LNCAP (cell line): Measurements from ENCODE around the gene GRAMD1C.

Source experiments
- CTCF ChIP-seq: fragments of 450-650 bp; IDR thresholded peaks from 2 replicates; pipeline ENCODE4 v1.5.1; 2017; ENCODE audit warnings: mild to moderate bottlenecking

GRAMD1C gene

GRCh38 chr3:113897373-113897777 lies 58.8 kb downstream of the GRAMD1C start:
- no peak for TF ChIP-seq CTCF

GRCh38 chr3:113898892-113899291 lies 60.3 kb downstream of the GRAMD1C start:
- TF ChIP-seq CTCF = no peak

GRCh38 chr3:113906568-113907140 lies 68.1 kb downstream of the GRAMD1C start:
- TF ChIP-seq CTCF = no peak

GRCh38 chr3:113908133-113908532 lies 69.5 kb downstream of the GRAMD1C start:
- no peak for TF ChIP-seq CTCF

GRCh38 chr3:113910966-113911365 lies 72.4 kb downstream of the GRAMD1C start:
- no peak for TF ChIP-seq CTCF

- TF ChIP-seq CTCF = peak; percentile 81
Observed at GRCh38 chr3:113912552-113913236, 74.1 kb downstream of the GRAMD1C start.

GRCh38 chr3:113914646-113915045 lies 76.1 kb downstream of the GRAMD1C start:
- TF ChIP-seq CTCF = no peak

GRCh38 chr3:113927556-113927955 lies 89.0 kb downstream of the GRAMD1C start:
- TF ChIP-seq CTCF = no peak
